ENCODE measurements around the gene ITGB1BP1.

GRCh38 chr2:9374071-9374730 lies 49.1 kb downstream of the ITGB1BP1 start:
- TF ChIP-seq RAD21 (IDR thresholded peaks at IDR 0.05; ENCODE audit: low read depth) (no peak), EP300 (IDR thresholded peaks at IDR 0.05; ENCODE audit: borderline replicate concordance) (no peak), NFIC (IDR thresholded peaks at IDR 0.05) (no peak), TEAD4 (IDR thresholded peaks at IDR 0.05) (no peak), CREB1 (IDR thresholded peaks at IDR 0.05; ENCODE audit: low read depth) (no peak)
- TF ChIP-seq, protein P1, sequence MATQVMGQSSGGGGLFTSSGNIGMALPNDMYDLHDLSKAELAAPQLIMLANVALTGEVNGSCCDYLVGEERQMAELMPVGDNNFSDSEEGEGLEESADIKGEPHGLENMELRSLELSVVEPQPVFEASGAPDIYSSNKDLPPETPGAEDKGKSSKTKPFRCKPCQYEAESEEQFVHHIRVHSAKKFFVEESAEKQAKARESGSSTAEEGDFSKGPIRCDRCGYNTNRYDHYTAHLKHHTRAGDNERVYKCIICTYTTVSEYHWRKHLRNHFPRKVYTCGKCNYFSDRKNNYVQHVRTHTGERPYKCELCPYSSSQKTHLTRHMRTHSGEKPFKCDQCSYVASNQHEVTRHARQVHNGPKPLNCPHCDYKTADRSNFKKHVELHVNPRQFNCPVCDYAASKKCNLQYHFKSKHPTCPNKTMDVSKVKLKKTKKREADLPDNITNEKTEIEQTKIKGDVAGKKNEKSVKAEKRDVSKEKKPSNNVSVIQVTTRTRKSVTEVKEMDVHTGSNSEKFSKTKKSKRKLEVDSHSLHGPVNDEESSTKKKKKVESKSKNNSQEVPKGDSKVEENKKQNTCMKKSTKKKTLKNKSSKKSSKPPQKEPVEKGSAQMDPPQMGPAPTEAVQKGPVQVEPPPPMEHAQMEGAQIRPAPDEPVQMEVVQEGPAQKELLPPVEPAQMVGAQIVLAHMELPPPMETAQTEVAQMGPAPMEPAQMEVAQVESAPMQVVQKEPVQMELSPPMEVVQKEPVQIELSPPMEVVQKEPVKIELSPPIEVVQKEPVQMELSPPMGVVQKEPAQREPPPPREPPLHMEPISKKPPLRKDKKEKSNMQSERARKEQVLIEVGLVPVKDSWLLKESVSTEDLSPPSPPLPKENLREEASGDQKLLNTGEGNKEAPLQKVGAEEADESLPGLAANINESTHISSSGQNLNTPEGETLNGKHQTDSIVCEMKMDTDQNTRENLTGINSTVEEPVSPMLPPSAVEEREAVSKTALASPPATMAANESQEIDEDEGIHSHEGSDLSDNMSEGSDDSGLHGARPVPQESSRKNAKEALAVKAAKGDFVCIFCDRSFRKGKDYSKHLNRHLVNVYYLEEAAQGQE (IDR thresholded peaks at IDR 0.05; ENCODE audit: low read depth) = no peak
